Suprapubic skin (tissue), 4 donors: ENCODE measurements around the gene GRM7.

Source experiments
- CTCF ChIP-seq, 2 donors: fragments of 200-600 bp in 1 of 2; fragments of 450-650 bp in 1 of 2; sonication (generic) in 1 of 2; IDR thresholded peaks; one replicate each; pipeline ENCODE4 v1.5.1; 2016 to 2019; ENCODE audit warnings: antibody characterized with exemption in 2 of 2, mild to moderate bottlenecking in 1 of 2, moderate library complexity in 1 of 2
- POLR2A ChIP-seq, 2 donors: fragments of 450-650 bp; IDR thresholded peaks; one replicate each; pipeline ENCODE4 v1.6.1; 2017; ENCODE audit warnings: antibody characterized with exemption in 2 of 2, mild to moderate bottlenecking in 2 of 2, moderate library complexity in 2 of 2
- POLR2AphosphoS5 ChIP-seq, 3 donors: sonication (generic); formaldehyde crosslinking; IDR thresholded peaks; one replicate each; pipeline ENCODE4 v1.6.1; 2017; ENCODE audit warnings: antibody characterized with exemption in 3 of 3

- TF ChIP-seq CTCF (IDR thresholded peaks at IDR 0.05) (no peak), POLR2A (IDR thresholded peaks at IDR 0.05) (no peak), POLR2AphosphoS5 (IDR thresholded peaks at IDR 0.05) (no peak)
These were observed 75.1 kb downstream of the GRM7 start for GRCh38 chr3:6935970-6936369.
